DOHH2 (cell line): ENCODE data around the gene KIF24.

Experiments used
- CTCF ChIP-seq: fragments of 200-600 bp; sonication (generic); IDR thresholded peaks from one replicate; pipeline ENCODE4 v1.5.1; 2014; ENCODE audit warnings: antibody characterized with exemption, mild to moderate bottlenecking, low read depth, low read length; ENCODE audit not compliant: poor library complexity, severe bottlenecking
- EZH2phosphoT487 ChIP-seq: fragments of 200-600 bp; sonication (generic); IDR thresholded peaks from 2 replicates; pipeline ENCODE4 v1.6.1; 2017; ENCODE audit warnings: borderline replicate concordance, mild to moderate bottlenecking, antibody characterized with exemption, low read length, moderate library complexity, mixed read lengths

- TF ChIP-seq CTCF, result no peak
- TF ChIP-seq EZH2phosphoT487, result no peak
Measured at GRCh38 chr9:34322899-34323591, 6.0 kb downstream of the KIF24 start.
